HEK293 (cell line): ENCODE results near the gene PCNX3.

Experiments
- CTCF ChIA-PET: fragments of 350-600 bp; formaldehyde crosslinking; extraction: SDS; loops from one replicate; lab custom pipeline; 2021; ENCODE audit warnings: antibody characterized with exemption; lab: Yijun Ruan, JAX
- POLR2A ChIA-PET: fragments of 300-600 bp; formaldehyde crosslinking; extraction: SDS; loops from one replicate; lab custom pipeline; 2020; ENCODE audit warnings: antibody characterized with exemption, inconsistent platforms; lab: Yijun Ruan, JAX
- H3K27ac ChIP-seq: fragments of 200-500 bp; sonication (Bioruptor generic); 2 replicates; pipeline ENCODE4 v1.5.1; 2014; ENCODE audit warnings: low read depth, low read length, control low read depth, inconsistent platforms; ENCODE audit errors: extremely low read depth
- H3K36me3 ChIP-seq, 2 experiments: fragments of 200-500 bp in 1 of 2; sonication (Bioruptor generic) in 1 of 2; 1 replicate in 1 of 2; 2 replicates in 1 of 2; pipeline ENCODE4 v1.5.1; 2014 to 2017; ENCODE audit warnings: inconsistent platforms in 2 of 2, low read length in 2 of 2; ENCODE audit not compliant: control insufficient read depth in 2 of 2, insufficient read depth in 1 of 2
- H3K4me1 ChIP-seq: fragments of 200-500 bp; sonication (Bioruptor generic); 2 replicates; pipeline ENCODE4 v1.5.1; 2014; ENCODE audit warnings: mild to moderate bottlenecking, low read length, inconsistent platforms; ENCODE audit not compliant: control insufficient read depth, insufficient read depth
- H3K4me3 ChIP-seq: 2 replicates; pipeline ENCODE4 v1.5.1; 2011; ENCODE audit warnings: low read depth, mild to moderate bottlenecking, control low read depth, low read length, moderate library complexity
- H3K9me3 ChIP-seq: fragments of 200-500 bp; sonication (Bioruptor generic); 2 replicates; pipeline ENCODE4 v1.5.1; 2014; ENCODE audit warnings: low read depth, low read length, inconsistent platforms; ENCODE audit not compliant: control insufficient read depth, insufficient read depth
- GLI4 ChIP-seq: fragments of 450-650 bp; formaldehyde crosslinking; IDR thresholded peaks from 2 replicates; pipeline ENCODE4 v1.5.1; 2016; ENCODE audit warnings: missing biosample characterization, missing genetic modification characterization
- GLIS2 ChIP-seq: fragments of 450-650 bp; formaldehyde crosslinking; IDR thresholded peaks from 2 replicates; pipeline ENCODE4 v1.5.1; 2016; ENCODE audit warnings: missing biosample characterization, missing genetic modification characterization
- SCRT2 ChIP-seq: fragments of 450-650 bp; formaldehyde crosslinking; IDR thresholded peaks from 2 replicates; pipeline ENCODE4 v1.5.1; 2016; ENCODE audit warnings: missing biosample characterization, missing genetic modification characterization
- SP2 ChIP-seq: fragments of 450-650 bp; formaldehyde crosslinking; IDR thresholded peaks from 2 replicates; pipeline ENCODE4 v1.5.1; 2016; ENCODE audit warnings: missing biosample characterization, missing genetic modification characterization
- ZFP69B ChIP-seq: fragments of 450-650 bp; formaldehyde crosslinking; IDR thresholded peaks from 2 replicates; pipeline ENCODE4 v1.5.1; 2016; ENCODE audit warnings: missing biosample characterization, missing genetic modification characterization
- ZNF10 ChIP-seq: fragments of 450-650 bp; formaldehyde crosslinking; IDR thresholded peaks from 2 replicates; pipeline ENCODE4 v1.5.1; 2017; ENCODE audit warnings: missing biosample characterization, missing genetic modification characterization
- ZNF121 ChIP-seq: fragments of 450-650 bp; formaldehyde crosslinking; IDR thresholded peaks from 2 replicates; pipeline ENCODE4 v1.5.1; 2016; ENCODE audit warnings: missing biosample characterization, missing genetic modification characterization
- ZNF155 ChIP-seq: fragments of 450-650 bp; formaldehyde crosslinking; IDR thresholded peaks from 2 replicates; pipeline ENCODE4 v1.5.1; 2016; ENCODE audit warnings: missing biosample characterization, missing genetic modification characterization
- ZNF211 ChIP-seq: fragments of 450-650 bp; formaldehyde crosslinking; IDR thresholded peaks from 2 replicates; pipeline ENCODE4 v1.5.1; 2016; ENCODE audit warnings: low read depth, missing biosample characterization, missing genetic modification characterization
- ZNF23 ChIP-seq: fragments of 450-650 bp; formaldehyde crosslinking; IDR thresholded peaks from 2 replicates; pipeline ENCODE4 v1.5.1; 2016; ENCODE audit warnings: missing biosample characterization, missing genetic modification characterization, borderline replicate concordance
- ZNF302 ChIP-seq: fragments of 450-650 bp; formaldehyde crosslinking; IDR thresholded peaks from 2 replicates; pipeline ENCODE4 v1.5.1; 2016; ENCODE audit warnings: missing biosample characterization, missing genetic modification characterization, low read depth
- ZNF366 ChIP-seq: fragments of 450-650 bp; formaldehyde crosslinking; conservative IDR thresholded peaks from 2 replicates; pipeline ENCODE4 v1.5.1; 2016; ENCODE audit warnings: missing biosample characterization, missing genetic modification characterization
- ZNF394 ChIP-seq: fragments of 450-650 bp; formaldehyde crosslinking; IDR thresholded peaks from 2 replicates; pipeline ENCODE4 v1.5.1; 2016; ENCODE audit warnings: missing biosample characterization, missing genetic modification characterization, mild to moderate bottlenecking, moderate library complexity, borderline replicate concordance
- ZNF521 ChIP-seq: fragments of 450-650 bp; formaldehyde crosslinking; IDR thresholded peaks from 2 replicates; pipeline ENCODE4 v1.5.1; 2017; ENCODE audit warnings: missing biosample characterization, mild to moderate bottlenecking, missing genetic modification characterization
- ZNF585B ChIP-seq: fragments of 450-650 bp; formaldehyde crosslinking; IDR thresholded peaks from 2 replicates; pipeline ENCODE4 v1.5.1; 2016; ENCODE audit warnings: missing biosample characterization, missing genetic modification characterization
- ZNF692 ChIP-seq: fragments of 450-650 bp; formaldehyde crosslinking; IDR thresholded peaks from 2 replicates; pipeline ENCODE4 v1.5.1; 2016; ENCODE audit warnings: missing biosample characterization, missing genetic modification characterization
- ZSCAN30 ChIP-seq: fragments of 450-650 bp; IDR thresholded peaks from 2 replicates; pipeline ENCODE4 v1.5.1; 2018; ENCODE audit warnings: missing biosample characterization, mild to moderate bottlenecking, missing genetic modification characterization, moderate library complexity
- TF ChIP-seq, protein P1 (sequence below): fragments of 450-650 bp; formaldehyde crosslinking; IDR thresholded peaks from 2 replicates; pipeline ENCODE4 v1.5.1; 2016; ENCODE audit warnings: missing biosample characterization, missing genetic modification characterization
- TF ChIP-seq, protein P2 (sequence below): fragments of 450-650 bp; formaldehyde crosslinking; IDR thresholded peaks from 2 replicates; pipeline ENCODE4 v1.5.1; 2016; ENCODE audit warnings: missing biosample characterization, missing genetic modification characterization, borderline replicate concordance

Gene PCNX3

DNA sequence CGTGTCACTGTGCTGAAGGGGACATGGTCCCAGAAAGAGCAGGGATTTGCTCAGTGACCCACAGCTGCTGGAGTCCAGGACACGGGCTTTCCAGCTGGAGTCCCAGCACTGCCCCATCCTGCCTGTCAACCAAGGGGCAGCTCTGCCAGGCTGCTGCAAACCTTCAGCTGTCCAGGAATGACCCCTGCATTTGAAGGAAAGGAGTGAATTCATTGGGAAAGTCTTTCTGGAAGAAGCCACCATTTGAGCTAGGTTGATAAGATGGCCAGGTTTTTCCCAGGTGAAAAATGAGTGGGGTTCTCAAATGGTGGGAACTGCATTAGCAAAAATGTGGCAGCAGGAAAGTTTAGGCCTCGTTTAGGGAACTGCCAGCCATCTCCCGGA is 29.3 kb upstream of the PCNX3 start:
- CTCF ChIA-PET = interaction anchor here (0.9 to 4.4 kb wide), 6 partner anchors 9 to 45 kb away, joined by 3 to 28 read pairs (median 6); partner anchors contain the start of genes EHBP1L1, FAM89B and KCNK7
- POLR2A ChIA-PET = interaction anchor here (1.0 to 1.8 kb wide), 4 partner anchors 9 to 29 kb away, joined by 3 to 8 read pairs (median 4); partner anchors contain the start of genes EHBP1L1, KCNK7 and PCNX3
- Histone ChIP-seq H3K9me3 (no peaks in the 10 kb centered on the region), H3K27ac (no peak overlapping the region), H3K4me3 (no peak overlapping the region), H3K4me1 (no peaks in the 10 kb centered on the region), H3K36me3 (peaks cover 0 to 3% of the 10 kb centered on the region in 2 experiments; a peak in 1 of 3 replicates)
- TF ChIP-seq ZNF10 (tag by site-specific recombination) (no peak), ZNF585B (tag by site-specific recombination) (no peak), ZSCAN30 (no peak)
- TF ChIP-seq, protein P1, sequence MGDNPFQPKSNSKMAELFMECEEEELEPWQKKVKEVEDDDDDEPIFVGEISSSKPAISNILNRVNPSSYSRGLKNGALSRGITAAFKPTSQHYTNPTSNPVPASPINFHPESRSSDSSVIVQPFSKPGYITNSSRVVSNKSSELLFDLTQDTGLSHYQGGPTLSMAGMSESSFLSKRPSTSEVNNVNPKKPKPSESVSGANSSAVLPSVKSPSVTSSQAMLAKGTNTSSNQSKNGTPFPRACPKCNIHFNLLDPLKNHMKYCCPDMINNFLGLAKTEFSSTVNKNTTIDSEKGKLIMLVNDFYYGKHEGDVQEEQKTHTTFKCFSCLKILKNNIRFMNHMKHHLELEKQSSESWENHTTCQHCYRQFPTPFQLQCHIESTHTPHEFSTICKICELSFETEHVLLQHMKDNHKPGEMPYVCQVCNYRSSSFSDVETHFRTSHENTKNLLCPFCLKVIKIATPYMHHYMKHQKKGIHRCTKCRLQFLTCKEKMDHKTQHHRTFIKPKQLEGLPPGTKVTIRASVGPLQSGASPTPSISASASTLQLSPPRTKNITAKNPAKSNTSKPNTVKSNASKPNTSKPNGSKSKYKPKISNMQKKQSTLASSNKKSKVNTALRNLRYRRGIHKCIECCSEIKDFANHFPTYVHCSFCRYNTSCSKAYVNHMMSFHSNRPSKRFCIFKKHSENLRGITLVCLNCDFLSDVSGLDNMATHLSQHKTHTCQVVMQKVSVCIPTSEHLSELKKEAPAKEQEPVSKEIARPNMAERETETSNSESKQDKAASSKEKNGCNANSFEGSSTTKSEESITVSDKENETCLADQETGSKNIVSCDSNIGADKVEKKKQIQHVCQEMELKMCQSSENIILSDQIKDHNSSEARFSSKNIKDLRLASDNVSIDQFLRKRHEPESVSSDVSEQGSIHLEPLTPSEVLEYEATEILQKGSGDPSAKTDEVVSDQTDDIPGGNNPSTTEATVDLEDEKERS = no peak

- POLR2A ChIA-PET = interaction anchor here (1.0 to 1.8 kb wide), 5 partner anchors 9 to 28 kb away, joined by 3 to 8 read pairs (median 6); partner anchors contain the start of genes EHBP1L1, FAM89B, KCNK7 and PCNX3
- Histone ChIP-seq H3K36me3 (peaks cover 0 to 3% of the 10 kb centered on the region in 2 experiments; a peak in 1 of 3 replicates), H3K27ac (no peak overlapping the region), H3K4me1 (no peaks in the 10 kb centered on the region), H3K9me3 (no peaks in the 10 kb centered on the region), H3K4me3 (no peak overlapping the region)
- CTCF ChIA-PET = interaction anchor here (0.9 to 4.4 kb wide), 7 partner anchors 9 to 45 kb away, joined by 3 to 28 read pairs (median 3); partner anchors contain the start of genes EHBP1L1, FAM89B and KCNK7
- 0 out of 2 replicates have a peak, but pooled peaks have one; percentile 28 for TF ChIP-seq SCRT2
- TF ChIP-seq ZNF366 (tag by site-specific recombination) = no peak
- TF ChIP-seq ZFP69B (tag by site-specific recombination) = peak; percentile 75
- TF ChIP-seq SP2 (tag by site-specific recombination) = peak; percentile 34
- TF ChIP-seq ZNF692 = peak; percentile 76
These were observed 28.9 kb upstream of the PCNX3 start for GRCh38 chr11:65586676-65587075.

- Histone ChIP-seq H3K36me3 (peaks cover 0 to 3% of the 10 kb centered on the region in 2 experiments; a peak in 1 of 3 replicates), H3K4me3 (no peak overlapping the region), H3K4me1 (no peaks in the 10 kb centered on the region), H3K9me3 (no peaks in the 10 kb centered on the region), H3K27ac (no peak overlapping the region)
- POLR2A ChIA-PET = interaction anchor here (1.3 to 1.5 kb wide), 2 partner anchors 16 to 26 kb away, joined by 5 to 6 read pairs; partner anchors contain the start of gene FAM89B
- CTCF ChIA-PET = interaction anchor here (0.6 to 4.4 kb wide), 14 partner anchors 12 to 529 kb away, joined by 3 to 28 read pairs (median 4); partner anchors contain the start of genes EHBP1L1 and FAM89B
- TF ChIP-seq ZNF521 (tag by site-specific recombination) (no peak), ZNF211 (tag by site-specific recombination) (no peak), GLIS2 (tag by site-specific recombination) (peak; percentile 51; the same call in 1 of the 2 replicates), ZNF23 (tag by site-specific recombination) (no peak), ZNF302 (tag by site-specific recombination) (no peak), ZNF121 (no peak), ZNF155 (tag by site-specific recombination) (no peak), ZNF394 (no peak), GLI4 (tag by site-specific recombination) (no peak)
- TF ChIP-seq, protein P2, sequence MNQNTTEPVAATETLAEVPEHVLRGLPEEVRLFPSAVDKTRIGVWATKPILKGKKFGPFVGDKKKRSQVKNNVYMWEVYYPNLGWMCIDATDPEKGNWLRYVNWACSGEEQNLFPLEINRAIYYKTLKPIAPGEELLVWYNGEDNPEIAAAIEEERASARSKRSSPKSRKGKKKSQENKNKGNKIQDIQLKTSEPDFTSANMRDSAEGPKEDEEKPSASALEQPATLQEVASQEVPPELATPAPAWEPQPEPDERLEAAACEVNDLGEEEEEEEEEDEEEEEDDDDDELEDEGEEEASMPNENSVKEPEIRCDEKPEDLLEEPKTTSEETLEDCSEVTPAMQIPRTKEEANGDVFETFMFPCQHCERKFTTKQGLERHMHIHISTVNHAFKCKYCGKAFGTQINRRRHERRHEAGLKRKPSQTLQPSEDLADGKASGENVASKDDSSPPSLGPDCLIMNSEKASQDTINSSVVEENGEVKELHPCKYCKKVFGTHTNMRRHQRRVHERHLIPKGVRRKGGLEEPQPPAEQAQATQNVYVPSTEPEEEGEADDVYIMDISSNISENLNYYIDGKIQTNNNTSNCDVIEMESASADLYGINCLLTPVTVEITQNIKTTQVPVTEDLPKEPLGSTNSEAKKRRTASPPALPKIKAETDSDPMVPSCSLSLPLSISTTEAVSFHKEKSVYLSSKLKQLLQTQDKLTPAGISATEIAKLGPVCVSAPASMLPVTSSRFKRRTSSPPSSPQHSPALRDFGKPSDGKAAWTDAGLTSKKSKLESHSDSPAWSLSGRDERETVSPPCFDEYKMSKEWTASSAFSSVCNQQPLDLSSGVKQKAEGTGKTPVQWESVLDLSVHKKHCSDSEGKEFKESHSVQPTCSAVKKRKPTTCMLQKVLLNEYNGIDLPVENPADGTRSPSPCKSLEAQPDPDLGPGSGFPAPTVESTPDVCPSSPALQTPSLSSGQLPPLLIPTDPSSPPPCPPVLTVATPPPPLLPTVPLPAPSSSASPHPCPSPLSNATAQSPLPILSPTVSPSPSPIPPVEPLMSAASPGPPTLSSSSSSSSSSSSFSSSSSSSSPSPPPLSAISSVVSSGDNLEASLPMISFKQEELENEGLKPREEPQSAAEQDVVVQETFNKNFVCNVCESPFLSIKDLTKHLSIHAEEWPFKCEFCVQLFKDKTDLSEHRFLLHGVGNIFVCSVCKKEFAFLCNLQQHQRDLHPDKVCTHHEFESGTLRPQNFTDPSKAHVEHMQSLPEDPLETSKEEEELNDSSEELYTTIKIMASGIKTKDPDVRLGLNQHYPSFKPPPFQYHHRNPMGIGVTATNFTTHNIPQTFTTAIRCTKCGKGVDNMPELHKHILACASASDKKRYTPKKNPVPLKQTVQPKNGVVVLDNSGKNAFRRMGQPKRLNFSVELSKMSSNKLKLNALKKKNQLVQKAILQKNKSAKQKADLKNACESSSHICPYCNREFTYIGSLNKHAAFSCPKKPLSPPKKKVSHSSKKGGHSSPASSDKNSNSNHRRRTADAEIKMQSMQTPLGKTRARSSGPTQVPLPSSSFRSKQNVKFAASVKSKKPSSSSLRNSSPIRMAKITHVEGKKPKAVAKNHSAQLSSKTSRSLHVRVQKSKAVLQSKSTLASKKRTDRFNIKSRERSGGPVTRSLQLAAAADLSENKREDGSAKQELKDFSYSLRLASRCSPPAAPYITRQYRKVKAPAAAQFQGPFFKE (tag by site-specific recombination) = no peak
These were observed 27.1 kb upstream of the PCNX3 start for GRCh38 chr11:65588199-65589054.
